GM18520 (cell line): ENCODE data around the gene KRT4.

Experiments
- ATAC-seq: cut with Tn5 transposase; IDR thresholded peaks from one replicate; pipeline ENCODE4 v1.9.1; 2021; ENCODE audit not compliant: unreplicated experiment

KRT4 gene

DNA sequence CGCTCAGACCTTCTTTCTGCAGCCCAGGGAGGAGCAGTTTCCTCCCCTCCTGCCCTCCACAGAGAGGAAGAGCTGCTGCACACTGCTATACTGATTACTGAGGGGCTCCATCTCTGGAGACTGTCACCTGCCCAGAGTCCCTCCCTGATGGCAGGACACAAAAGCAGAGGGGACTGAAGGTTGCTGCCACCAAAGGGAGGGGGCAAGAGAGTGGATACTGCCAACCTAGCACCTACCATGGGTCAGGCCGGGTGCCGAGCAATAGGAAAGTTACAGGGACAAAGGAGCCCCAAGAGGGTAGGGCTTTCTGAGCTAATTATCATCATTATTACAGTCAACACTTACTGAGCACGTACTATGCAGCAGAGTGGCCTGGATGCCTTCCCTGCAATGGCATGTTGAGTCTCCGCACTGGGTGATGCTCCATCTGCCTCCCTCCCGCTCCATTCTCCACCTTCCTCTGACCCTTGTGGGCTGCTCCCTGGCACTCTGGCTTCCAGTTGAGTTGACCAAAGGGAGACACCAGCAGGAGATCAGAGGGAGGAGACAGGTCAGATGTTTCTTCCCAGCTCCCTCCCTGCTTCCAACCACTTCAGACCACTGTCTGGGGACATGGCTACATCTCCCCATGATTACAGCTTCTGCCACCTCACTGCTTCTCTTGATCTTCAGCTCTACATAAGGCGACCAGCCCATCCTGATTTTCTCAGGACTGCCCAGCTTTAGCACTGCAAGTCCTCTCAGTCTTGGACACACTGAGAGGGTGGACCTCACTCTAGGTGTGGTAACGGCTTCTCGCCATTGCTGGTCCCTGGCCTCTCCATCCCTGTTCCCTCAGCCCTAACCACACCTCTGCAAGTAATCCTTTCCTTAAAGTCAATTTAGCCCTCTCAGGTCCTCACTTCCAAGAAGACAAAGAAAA is 22.8 kb upstream of the KRT4 start:
- ATAC-seq, result no peak

DNA sequence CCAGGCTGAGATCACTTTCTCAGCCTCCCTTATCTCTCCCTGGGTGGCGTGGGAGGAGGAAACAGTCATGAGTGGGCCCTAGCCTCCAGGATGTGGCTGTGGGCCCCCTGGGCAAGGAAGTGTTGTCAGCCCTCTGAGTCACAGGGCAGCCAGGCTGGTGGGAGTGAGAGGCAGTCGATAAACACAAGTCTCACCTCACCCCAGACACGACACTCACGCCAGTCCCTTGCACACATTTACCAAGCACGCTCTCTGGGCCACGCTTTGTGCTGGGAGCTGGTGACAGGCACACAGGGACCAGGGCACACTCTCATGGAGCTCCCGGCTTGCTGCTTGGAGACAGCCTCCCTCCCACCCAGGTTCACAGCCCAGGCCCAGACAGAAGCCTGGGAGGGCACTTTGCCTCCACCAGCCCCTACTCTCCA is 22.1 kb upstream of the KRT4 start:
- no peak for ATAC-seq

DNA sequence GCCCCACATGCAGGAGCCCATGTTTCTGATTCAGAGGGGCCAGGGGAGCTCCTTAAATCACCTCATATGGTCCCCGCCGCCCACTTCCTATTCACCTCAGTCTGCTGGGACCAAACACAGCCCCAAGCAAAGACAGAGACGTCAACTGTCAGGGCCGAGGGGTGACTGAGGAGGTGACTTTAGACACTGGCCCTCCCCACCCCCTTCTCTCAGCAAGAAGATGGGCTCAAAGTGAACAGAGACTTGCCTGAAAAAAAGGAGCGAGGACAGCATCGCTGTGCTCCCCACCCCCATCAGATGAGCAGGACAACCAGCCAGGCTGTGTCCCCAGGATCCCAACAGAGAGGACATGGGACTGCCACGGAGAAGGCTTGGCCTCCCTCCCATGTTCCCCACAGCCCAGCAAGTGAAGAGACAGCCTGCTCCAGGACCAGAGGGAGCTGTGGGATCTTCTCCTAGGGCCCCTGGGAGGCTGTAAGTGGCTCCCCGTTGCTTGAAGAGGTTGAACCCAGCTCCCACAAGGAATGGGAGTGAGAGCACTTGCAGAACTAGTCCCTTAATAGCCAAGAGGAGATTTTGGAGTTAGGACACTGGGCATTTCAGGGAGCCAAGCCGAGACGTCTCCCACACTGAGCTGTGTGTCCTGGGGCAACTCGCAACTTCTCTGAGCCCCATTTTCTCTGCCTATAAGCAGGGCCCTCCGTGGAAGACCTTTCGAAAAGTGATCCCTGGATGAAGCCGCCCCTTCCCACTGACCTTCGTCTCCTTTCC is 21.5 kb upstream of the KRT4 start:
- ATAC-seq, result no peak

DNA sequence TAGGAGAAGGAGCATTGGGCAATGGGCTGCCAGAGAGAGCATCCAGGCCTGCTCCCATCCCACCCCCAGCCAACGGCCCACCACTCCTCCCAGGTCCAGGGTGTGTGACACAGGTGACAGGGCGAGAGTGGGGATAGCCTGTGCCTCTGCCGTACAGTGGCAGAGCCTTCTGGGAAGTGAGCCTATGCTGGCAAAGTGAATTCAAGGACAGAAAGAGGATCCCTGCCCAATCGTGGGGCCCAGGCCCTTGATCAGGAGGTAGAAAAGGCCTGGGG is 20.7 kb upstream of the KRT4 start:
- ATAC-seq, result no peak

- no peak for ATAC-seq
Measured at GRCh38 chr12:52833922-52834726, 20.2 kb upstream of the KRT4 start, which contains the start of gene KRT79. Gene KRT79, minus strand, starts transcription at chr12:52834311. Its CDS starts 51 bp downstream, at chr12:52834260.

GRCh38 chr12:52832985-52833905 is 19.3 kb upstream of the KRT4 start:
- no peak for ATAC-seq

GRCh38 chr12:52832451-52832850 is 18.5 kb upstream of the KRT4 start:
- ATAC-seq, result no peak

DNA sequence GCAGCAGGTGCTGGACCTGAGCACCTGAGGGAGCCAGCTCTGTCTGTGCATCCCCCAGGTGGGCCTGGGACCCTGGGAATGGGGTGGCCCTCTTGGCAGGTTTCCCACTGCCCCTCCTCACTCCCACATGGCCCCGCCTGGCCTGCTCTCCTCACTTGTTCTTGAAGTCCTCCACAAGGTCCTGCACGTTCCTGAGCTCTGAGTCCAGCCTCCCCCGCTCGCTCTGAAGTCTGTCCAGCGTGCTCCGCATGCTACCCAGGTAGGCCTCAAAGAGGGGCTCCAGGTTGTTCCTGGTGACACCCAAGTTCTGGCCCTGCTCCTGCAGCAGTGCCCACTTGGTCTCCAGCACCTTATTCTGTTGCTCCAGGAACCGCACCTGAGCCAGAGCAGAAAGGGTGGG is 17.3 kb upstream of the KRT4 start:
- ATAC-seq, result no peak

DNA sequence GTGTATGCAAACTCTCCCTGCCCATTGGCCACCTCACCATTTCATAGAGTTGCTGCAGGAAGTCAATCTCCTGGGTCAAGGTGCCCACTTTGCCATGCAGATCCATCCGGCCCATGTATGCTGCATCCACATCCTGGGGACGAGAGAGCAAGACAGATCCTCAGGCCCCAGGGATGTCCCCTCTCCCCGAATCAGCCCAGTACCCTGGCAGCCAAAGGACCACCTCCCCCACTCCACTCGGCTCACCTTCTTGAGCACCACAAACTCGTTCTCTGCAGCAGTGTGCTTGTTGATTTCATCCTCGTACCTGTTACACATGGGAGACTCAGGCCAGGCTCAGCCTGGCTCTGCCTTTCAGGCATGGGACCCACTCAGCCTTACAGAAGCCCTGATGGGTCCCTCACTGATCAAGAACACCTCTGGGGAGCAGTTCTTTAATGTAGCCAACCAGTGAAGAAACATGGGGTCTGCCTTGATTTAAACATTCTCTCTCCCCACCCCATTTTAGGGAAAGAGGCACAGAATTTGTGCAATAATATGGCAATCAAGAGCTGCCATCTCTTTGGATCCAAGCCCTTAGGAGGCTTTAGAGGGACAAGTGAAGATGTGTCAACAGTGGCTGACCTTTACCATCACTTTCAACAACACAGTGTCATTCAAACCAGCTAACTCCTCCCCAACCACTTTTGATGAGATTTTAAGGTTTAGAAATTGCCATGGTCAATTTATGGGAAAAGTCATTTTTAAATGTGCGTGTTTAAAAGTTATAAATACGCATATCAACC is 16.3 kb upstream of the KRT4 start:
- ATAC-seq, result no peak

DNA sequence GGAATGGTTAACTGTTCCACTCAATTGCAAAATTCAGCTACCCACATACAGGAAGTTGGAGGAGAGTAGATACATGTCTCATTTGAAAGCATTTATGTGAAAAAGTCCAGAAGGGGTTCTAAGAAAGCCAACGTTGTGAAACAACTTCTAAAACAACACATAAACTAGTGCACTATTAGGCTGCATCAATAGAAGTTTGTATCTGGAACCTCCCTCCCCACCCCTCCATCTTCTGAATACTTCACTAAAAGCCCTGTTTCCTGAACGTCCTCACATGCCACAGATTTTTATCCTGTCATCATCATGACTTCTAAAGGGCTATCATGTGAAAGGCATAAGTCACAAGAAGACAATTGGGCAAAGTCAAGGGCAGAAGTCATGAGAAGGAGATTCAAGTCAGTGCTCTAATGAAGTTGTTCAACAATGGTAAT is 14.7 kb upstream of the KRT4 start:
- ATAC-seq, result no peak

DNA sequence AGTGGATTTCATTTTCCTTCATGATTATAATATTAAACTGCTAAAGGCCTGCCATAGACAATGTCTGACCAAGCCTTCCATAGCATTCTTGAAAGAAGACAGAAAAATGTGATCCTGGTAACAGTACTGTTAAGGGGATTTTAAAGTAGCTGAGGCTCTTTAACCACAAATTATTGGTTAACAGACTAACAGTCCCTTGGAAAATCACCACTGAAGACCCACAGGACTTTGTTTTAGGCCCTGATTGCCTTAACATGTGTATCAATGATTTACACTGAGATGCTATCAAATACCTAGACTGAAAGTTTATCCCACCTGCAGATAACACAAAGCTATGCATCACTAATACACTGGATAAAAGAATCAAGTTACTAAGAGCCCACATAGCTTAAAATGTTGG is 14.2 kb upstream of the KRT4 start:
- ATAC-seq, result no peak

GRCh38 chr12:52827499-52828090 is 13.7 kb upstream of the KRT4 start:
- ATAC-seq, result no peak

DNA sequence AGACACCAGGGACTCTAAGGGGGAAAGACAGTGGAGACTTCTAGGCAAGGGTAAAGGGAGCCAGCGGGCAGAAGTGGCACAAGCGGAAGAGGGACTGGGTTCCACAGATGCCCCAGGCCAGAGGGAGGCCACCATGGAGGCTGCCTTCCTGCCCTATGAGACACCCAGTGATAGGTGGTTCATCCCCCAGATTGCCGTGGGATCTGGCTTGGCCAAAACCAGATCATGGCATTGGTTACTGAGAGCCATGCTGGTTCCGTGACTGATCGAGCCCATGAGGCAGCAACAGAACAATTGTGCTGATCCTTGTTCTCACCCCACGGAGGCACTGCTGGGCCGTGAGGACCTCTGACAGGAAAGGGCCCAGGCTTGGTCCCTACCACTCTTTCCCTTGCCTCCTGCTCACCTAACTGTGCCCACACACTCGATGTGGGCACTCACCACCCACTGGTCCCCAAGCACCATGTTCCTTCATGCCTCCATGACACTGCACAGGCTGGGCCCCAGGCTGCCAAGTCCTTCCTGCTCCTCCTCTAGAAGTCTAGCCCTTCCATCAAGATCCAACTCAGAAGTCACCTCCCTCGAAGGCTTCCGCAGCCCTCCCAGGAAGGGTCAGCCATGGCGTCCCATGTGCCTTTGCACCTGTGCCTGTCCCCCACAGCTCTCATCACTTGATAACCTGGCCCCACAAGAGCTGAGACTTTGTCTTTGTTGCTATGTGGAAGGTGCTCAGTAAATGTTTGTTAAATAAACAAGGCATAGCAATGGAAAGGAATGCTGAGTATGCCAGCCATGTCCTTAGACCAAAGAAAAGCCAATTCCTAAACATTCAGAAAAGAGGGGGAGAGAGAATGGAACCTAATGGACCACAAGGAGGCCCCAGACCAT is 12.9 kb upstream of the KRT4 start:
- no peak for ATAC-seq

DNA sequence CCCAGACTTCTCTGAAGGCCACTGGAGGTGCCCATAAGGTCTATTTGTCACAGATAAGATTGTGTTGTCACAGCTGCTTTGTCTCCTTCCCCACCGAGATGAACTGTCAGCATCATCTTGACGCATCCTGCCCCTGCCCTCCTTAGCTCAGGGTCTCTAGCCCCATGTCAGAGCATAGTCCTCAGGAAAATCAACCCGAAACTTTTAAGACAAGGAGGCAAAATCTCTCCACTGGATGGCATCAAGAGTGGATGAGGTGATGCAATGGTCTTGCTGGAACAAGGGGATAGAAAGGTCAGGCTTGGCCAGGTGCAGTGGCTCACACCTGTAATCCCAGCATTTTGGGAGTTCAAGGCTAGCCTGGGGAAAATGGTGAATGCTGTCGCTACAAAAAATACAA is 12.0 kb upstream of the KRT4 start:
- ATAC-seq, result no peak

- ATAC-seq, result no peak
Measured at GRCh38 chr12:52824741-52825410, 11.0 kb upstream of the KRT4 start.

GRCh38 chr12:52823761-52824450 is 10.0 kb upstream of the KRT4 start:
- no peak for ATAC-seq
